Measurements from ENCODE around the gene ING5.

DNA sequence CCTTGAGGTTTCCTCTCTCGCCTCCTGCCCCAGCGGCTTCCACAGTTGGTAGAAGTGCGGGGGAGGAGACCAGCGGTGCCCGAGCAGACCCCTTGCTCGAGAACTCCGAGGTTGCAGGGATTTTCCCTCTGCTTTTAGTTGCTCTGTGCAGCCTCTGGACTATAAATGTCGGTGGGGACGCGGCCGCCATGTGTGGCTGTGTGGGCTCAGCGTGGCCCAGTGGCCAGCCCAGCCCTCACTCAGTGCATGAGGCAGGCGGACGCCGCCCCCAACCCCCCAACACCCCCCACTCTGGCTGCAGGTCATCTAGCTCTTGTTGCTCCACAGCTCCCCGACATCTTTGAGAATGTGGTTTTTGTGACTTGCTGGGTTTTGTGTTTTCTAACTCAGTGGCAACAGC is 17.3 kb downstream of the ING5 start:
- TF ChIP-seq EZH2phosphoT487 (conservative IDR thresholded peaks at IDR 0.05; ENCODE audit: low read length) = no peak
- TF ChIP-seq CTCF (IDR thresholded peaks at IDR 0.05; ENCODE audit: insufficient read depth, low read length, poor library complexity, severe bottlenecking) = no peak
